Measurements from ENCODE around the gene AVPR2.

AVPR2 gene

DNA sequence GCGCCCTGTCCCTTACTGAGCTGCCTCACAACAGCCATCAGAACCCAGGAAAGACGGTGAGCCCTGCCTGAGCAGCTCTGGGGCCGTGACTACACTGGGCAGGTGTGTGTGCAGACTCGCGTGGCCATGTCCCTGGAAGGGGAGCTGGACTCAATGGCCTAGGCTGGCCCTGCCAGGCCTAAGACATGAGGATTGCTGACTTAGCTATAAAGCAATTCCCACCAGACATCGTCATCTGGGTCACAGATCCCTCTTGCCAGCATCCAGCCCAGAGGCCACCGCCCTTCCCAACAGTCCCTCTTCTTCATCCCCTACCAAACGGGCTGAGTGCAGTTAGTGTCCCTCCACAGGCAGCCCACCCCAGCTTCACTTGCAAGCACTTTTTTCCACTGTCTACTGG, 26.7 kb downstream of the AVPR2 start:
- H3K4me2 ChIP-seq (ENCODE audit: insufficient read depth, low read length) = peak overlapping the region; percentile 42; the same call in 1 of the 2 replicates
- peaks cover 40% of the 10 kb centered on the region for H3K36me3 ChIP-seq (ENCODE audit: insufficient read depth, low read length)
- H2AFZ ChIP-seq (ENCODE audit: low read depth, low read length) = no peak overlapping the region
- peaks cover 75% of the 10 kb centered on the region for H3K4me1 ChIP-seq (ENCODE audit: insufficient read depth, low read length)
- no peaks in the 10 kb centered on the region for H3K27me3 ChIP-seq (ENCODE audit: insufficient read depth, low read length, poor library complexity)
- no peak for ATAC-seq (ENCODE audit: insufficient read depth, low read depth)
- TF ChIP-seq, protein P1, sequence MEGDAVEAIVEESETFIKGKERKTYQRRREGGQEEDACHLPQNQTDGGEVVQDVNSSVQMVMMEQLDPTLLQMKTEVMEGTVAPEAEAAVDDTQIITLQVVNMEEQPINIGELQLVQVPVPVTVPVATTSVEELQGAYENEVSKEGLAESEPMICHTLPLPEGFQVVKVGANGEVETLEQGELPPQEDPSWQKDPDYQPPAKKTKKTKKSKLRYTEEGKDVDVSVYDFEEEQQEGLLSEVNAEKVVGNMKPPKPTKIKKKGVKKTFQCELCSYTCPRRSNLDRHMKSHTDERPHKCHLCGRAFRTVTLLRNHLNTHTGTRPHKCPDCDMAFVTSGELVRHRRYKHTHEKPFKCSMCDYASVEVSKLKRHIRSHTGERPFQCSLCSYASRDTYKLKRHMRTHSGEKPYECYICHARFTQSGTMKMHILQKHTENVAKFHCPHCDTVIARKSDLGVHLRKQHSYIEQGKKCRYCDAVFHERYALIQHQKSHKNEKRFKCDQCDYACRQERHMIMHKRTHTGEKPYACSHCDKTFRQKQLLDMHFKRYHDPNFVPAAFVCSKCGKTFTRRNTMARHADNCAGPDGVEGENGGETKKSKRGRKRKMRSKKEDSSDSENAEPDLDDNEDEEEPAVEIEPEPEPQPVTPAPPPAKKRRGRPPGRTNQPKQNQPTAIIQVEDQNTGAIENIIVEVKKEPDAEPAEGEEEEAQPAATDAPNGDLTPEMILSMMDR (IDR thresholded peaks at IDR 0.05; ENCODE audit: borderline replicate concordance, extremely low read depth, low read length, poor library complexity, severe bottlenecking) = no peak
- no peak for TF ChIP-seq EZH2 (IDR thresholded peaks at IDR 0.05; ENCODE audit: borderline replicate concordance, low read depth, low read length, severe bottlenecking)
- DNase-seq = no peak
- H3K79me2 ChIP-seq (ENCODE audit: insufficient read depth, low read length) = peaks cover 55% of the 10 kb centered on the region
- no peaks in the 10 kb centered on the region for H3K9me3 ChIP-seq (ENCODE audit: insufficient read depth, low read length, severe bottlenecking)
- no peaks in the 10 kb centered on the region for H4K20me1 ChIP-seq (ENCODE audit: insufficient read depth, low read length)
- peak overlapping the region; percentile 50 for H3K27ac ChIP-seq (ENCODE audit: low read length)
- H3K4me3 ChIP-seq (ENCODE audit: low read depth in 1 of 2, low read length in 2 of 2) = no peak overlapping the region
- no peak overlapping the region for H3K9ac ChIP-seq (ENCODE audit: low read depth, low read length)

DNA sequence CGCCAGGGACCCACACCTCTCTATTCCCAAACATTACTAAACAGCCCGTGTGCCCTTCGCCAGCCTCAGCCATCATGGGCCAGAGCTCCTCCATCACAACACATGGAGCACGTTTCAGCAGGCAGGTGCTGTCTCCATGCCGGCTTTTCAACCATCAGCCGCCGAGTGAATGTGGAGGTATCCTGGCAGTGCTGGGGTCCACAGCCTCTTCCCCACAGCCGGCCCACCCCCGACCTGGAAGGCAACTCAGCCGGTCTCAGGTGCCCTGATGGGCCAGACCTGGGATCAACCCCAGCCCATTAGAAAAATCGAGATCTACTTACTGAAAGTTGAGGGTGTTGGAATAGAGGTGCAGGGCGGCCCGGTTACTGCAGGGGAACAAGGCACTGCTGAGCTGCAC, 27.3 kb downstream of the AVPR2 start:
- H3K4me2 ChIP-seq (ENCODE audit: insufficient read depth, low read length) = peak overlapping the region; percentile 42; the same call in 1 of the 2 replicates
- H3K36me3 ChIP-seq (ENCODE audit: insufficient read depth, low read length) = peaks cover 40% of the 10 kb centered on the region
- H2AFZ ChIP-seq (ENCODE audit: low read depth, low read length) = no peak overlapping the region
- peak overlapping the region; percentile 26 for H3K27ac ChIP-seq (ENCODE audit: low read length)
- ATAC-seq (ENCODE audit: insufficient read depth, low read depth) (no peak), DNase-seq (no peak)
- no peak overlapping the region for H3K9ac ChIP-seq (ENCODE audit: low read depth, low read length)
- peaks cover 71% of the 10 kb centered on the region for H3K4me1 ChIP-seq (ENCODE audit: insufficient read depth, low read length)
- TF ChIP-seq, protein P1 (IDR thresholded peaks at IDR 0.05; ENCODE audit: borderline replicate concordance, extremely low read depth, low read length, poor library complexity, severe bottlenecking) = no peak
- TF ChIP-seq EZH2 (IDR thresholded peaks at IDR 0.05; ENCODE audit: borderline replicate concordance, low read depth, low read length, severe bottlenecking) = no peak
- no peaks in the 10 kb centered on the region for H3K27me3 ChIP-seq (ENCODE audit: insufficient read depth, low read length, poor library complexity)
- H3K4me3 ChIP-seq (ENCODE audit: low read depth in 1 of 2, low read length in 2 of 2) = no peak overlapping the region
- no peaks in the 10 kb centered on the region for H3K9me3 ChIP-seq (ENCODE audit: insufficient read depth, low read length, severe bottlenecking)
- peaks cover 51% of the 10 kb centered on the region for H3K79me2 ChIP-seq (ENCODE audit: insufficient read depth, low read length)
- no peaks in the 10 kb centered on the region for H4K20me1 ChIP-seq (ENCODE audit: insufficient read depth, low read length)

DNA sequence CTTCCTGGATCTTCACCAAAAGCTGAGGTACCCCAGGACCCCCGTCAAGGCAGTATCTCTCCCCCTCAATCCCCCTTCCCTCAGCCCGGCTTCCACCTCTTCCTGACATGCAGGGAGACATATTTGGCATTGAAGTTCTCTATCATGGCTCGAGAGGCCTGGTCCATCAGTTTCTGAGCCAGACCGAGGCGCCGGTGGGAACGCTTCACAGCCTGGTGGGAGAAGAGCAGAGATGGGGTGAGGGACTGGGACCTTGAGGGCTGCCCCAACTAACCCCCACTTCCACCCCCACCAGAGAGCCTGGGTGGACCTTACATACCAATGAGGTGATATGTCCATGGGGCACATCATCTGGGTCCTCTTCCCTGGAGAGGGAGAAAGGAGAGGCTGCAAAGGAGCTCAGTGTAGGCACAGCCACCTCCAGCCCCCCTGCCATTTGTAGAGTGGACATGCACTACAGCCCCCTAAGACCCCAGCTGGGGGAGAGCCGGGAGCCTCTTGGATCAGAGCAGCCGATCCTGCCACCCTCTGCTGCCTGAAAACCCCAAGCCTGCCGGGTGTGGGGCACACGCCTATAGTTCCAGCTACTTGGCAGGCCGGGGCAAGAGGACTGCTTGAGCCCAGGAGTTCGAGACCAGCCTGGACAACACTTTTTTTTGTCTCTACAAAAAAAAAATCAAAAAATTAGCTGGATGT, 27.9 kb downstream of the AVPR2 start:
- Histone ChIP-seq H4K20me1 (ENCODE audit: insufficient read depth, low read length) (no peaks in the 10 kb centered on the region), H3K4me3 (ENCODE audit: low read depth in 1 of 2, low read length in 2 of 2) (no peak overlapping the region), H3K27me3 (ENCODE audit: insufficient read depth, low read length, poor library complexity) (no peaks in the 10 kb centered on the region), H3K36me3 (ENCODE audit: insufficient read depth, low read length) (peaks cover 40% of the 10 kb centered on the region), H3K79me2 (ENCODE audit: insufficient read depth, low read length) (peaks cover 51% of the 10 kb centered on the region), H3K9me3 (ENCODE audit: insufficient read depth, low read length, severe bottlenecking) (no peaks in the 10 kb centered on the region), H3K27ac (ENCODE audit: low read length) (no peak overlapping the region), H3K4me1 (ENCODE audit: insufficient read depth, low read length) (peaks cover 65% of the 10 kb centered on the region), H2AFZ (ENCODE audit: low read depth, low read length) (no peak overlapping the region), H3K9ac (ENCODE audit: low read depth, low read length) (0 out of 2 replicates have a peak overlapping the region, but pooled peaks have one; percentile 18), H3K4me2 (ENCODE audit: insufficient read depth, low read length) (no peak overlapping the region)
- no peak for ATAC-seq (ENCODE audit: insufficient read depth, low read depth)
- no peak for DNase-seq
- TF ChIP-seq EZH2 (IDR thresholded peaks at IDR 0.05; ENCODE audit: borderline replicate concordance, low read depth, low read length, severe bottlenecking) = no peak
- TF ChIP-seq, protein P1 (IDR thresholded peaks at IDR 0.05; ENCODE audit: borderline replicate concordance, extremely low read depth, low read length, poor library complexity, severe bottlenecking) = no peak

All from DND-41 (cell line).